Stimulated activated CD4-positive, alpha-beta T cell treated with anti-CD3 and anti-CD28 coated beads, Interleukin-1b, Interleukin-23, amount 100 ng/mL, for 48 hours (primary cell): ENCODE data around the gene ZEB2.

ENCODE experiments used
- DNase-seq: peaks from one replicate; pipeline ENCODE4 v3.0.0-alpha.2; 2020

The ZEB2 gene

DNA sequence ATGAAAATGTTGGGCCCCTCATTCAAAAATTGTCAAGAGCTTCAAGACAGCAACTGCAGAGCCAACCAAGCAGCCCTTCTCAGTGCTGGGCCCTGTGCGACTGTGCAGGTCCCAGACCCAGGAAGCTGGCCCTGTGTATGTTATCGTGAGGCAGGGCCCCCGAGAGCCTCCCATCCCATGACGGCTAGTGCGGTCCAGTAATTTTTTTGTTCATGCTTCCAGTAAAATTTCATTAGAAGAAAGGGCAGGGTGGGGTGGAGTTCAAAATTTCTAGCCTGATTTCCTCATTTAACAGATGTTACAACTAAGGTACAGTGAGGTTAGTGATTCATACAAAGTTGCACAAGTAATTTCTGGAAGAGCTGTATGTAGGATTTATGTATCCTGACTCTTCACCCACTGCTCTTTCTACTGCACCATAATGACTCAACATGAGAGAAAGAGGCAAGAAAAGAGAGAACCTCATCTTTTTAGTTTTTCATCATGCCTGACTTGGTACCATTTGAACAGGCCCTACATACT lies 105.5 kb downstream of the ZEB2 start:
- no peak for DNase-seq

- DNase-seq: no peak
These were observed 107.2 kb downstream of the ZEB2 start for GRCh38 chr2:144412709-144413108.

DNA sequence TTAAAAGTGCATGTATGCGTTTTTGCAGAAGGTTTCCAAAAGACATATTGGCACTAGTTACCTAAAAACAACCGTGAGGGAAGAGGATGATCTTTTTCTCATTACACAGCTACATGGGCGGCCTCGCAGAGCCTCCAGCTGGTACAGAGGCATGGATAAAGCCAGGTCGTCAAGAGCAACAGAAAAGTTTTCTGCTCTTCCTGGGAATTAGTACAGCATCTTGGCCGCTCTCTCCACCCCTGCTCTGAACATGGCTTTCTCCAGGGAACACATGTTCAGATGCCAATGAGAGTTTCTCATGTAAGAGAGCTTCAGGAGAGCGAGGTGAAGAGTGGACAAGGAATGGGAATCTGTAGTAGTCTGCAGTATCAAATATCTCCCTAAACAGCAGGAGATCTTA lies 108.4 kb downstream of the ZEB2 start:
- DNase-seq: no peak

DNA sequence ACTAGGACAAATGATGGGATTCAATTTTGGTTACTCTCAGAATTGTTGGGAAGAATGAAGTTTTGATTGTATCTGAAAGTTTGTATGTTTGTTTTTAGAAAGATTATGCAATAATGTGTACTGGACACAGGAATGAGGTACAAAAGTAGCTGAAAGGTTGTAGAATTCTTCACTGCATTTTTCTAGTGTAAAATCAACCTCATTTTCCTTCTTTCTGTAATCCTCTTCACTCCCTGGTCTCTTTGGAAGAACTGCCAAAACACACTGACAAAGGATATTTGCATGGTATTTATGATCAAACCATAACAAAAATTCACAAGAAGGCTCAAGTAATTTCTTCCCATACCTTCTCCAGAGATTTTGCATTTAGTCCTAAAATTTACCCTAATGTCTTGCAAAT lies 110.7 kb downstream of the ZEB2 start:
- DNase-seq: no peak

DNA sequence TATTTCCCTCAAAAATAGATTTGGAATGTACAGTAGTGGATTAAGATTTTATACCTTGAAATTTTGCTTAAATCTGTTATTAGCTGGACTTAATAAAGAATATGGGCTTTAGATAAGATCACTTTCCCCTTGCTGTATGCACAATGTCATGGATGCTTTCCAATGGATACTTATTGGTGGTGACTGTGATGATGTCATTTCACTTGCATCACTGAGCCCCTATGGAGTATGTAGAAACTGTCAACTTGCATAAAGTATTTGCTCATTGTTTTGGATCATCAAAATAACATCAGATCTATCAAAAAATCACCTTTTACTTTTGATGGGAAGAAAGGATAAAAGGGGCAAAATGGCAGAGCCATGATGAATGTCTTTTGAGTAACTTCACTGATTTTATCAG lies 112.7 kb downstream of the ZEB2 start:
- DNase-seq: no peak

DNA sequence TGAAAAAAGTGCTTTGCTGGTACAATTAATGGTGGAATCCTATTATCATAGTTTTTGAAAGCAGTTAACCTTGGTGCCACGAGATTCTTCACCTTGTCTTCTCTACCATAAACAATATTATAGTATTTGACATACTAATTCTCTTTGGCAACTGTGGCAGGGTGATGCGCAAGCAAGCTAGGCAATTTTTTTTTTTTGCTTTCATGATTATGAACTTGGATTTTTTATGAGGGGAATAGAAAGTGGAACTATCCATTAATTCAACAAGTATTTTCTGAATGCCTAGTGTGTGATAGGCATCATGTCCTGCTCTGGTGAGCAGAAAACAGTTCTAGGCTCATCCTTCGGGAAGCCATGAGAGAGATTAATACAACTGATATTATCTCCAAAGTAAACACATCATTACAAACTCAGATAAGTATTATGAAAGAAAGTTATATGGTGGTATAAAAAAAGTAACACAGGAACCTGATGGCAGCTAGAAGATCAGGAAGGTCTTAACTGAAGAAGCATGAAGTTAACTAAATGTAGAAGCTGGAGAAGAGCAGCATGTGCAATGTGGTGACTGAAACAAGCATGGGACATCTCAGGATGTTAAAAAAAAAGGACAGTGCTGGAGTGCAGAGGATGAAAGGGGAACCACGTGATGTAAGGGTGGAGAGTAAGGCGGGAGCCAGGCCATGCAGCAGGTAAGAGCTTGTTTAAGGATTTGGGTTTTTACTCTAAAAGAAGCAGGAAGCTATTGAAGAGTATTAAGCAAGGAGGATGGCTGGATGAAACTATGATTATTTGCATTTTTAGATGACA lies 113.7 kb downstream of the ZEB2 start:
- DNase-seq: no peak

DNA sequence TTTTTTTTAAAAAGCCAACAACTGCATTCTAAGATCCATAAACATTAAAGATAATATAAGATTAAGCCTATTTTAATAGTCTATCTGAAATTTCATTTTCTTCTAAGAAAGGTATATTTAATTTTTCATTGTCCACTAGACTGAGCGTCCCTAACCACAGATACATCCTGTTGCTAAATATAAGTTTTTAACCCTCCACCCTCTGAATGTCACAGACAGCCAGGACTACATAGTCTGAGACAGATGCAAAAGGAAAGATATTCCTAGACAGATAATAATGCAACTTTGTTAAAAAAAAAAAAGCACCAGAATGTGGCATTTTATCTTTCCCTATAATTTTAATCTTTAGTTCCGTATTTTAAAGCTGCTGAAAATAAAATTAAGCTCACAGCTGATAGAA lies 114.6 kb downstream of the ZEB2 start:
- no peak for DNase-seq

- DNase-seq: no peak
These were observed 115.2 kb downstream of the ZEB2 start for GRCh38 chr2:144404586-144405314.

DNA sequence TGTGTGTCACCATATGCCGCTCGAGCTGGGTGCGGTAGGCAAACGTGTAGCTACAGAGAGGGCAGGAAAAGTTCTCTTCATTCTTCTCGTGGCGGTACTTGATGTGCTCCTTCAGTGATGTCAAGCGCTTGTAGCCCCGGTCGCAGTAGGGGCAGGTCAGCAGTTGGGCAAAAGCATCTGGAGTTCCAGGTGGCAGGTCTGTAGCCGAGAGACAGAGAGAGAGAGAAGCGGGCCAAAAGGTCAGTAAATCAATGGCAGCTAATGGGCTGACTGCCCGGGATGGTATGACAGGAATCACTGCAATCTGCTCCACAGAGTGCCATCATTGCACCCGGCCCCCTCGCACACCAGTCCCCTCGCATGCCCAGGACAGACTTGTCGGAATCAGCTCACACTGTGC lies 116.0 kb downstream of the ZEB2 start:
- DNase-seq: no peak

DNA sequence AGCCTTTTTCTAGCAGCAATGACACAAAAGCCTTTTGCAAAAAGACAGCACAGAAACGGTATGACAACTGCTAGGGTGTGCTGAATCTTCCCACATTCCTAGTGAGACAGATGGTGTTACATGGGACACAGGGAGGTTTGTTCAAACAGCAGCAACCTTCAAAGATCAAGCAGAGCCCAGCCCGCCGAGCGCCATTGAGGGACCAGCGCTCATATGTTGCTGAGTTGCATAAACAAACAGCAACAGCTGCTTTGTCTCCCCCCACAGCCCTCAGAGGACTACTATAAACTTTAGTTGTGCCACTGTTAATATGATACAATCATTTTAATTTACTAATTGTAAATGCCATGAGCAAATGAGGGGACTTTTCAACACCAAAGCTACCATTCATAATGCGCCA lies 117.7 kb downstream of the ZEB2 start:
- no peak for DNase-seq

- no peak for DNase-seq
These were observed 118.9 kb downstream of the ZEB2 start for GRCh38 chr2:144401036-144401435.

- no peak for DNase-seq
These were observed 123.6 kb downstream of the ZEB2 start for GRCh38 chr2:144396318-144396717.

- DNase-seq: no peak
These were observed 129.4 kb downstream of the ZEB2 start for GRCh38 chr2:144390424-144391020.

DNA sequence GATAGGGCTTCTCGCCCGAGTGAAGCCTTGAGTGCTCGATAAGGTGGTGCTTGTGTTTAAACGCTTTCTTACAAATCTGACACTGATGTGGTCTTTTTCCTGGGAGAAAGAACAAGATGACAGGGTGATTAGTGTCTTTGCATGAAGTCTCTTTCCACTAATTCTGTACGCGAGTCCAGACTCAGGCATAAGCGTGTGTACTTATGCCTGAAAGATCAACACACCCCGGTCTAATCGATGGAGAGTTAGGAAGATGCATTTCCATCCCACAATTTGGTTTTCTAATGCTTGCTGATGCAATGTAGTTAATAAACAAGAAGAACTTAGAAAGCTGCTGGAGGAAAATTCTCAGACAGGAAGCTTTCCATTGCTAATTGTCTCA lies 130.0 kb downstream of the ZEB2 start:
- no peak for DNase-seq

- DNase-seq: no peak
These were observed 130.6 kb downstream of the ZEB2 start for GRCh38 chr2:144389151-144389929.

DNA sequence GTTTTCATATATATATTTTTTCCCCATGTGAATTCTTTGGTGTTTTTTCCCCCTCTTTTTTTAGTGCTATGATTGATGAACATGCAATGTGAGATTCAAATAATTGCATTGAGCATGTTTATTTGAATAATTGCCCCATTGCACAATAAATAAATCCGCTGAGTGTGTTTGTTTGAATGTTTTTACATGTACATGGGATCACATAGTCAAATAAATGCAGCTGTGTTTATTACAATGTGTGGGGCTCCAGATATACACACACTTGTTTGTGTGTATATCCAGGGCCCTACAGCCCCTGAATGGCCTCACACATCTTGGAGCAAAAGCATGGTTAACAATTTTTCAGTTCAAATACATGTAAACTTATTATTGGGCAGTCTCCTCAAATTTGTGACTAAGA lies 134.5 kb downstream of the ZEB2 start:
- DNase-seq: no peak

- DNase-seq: no peak
These were observed 136.3 kb downstream of the ZEB2 start for GRCh38 chr2:144383571-144384100.

DNA sequence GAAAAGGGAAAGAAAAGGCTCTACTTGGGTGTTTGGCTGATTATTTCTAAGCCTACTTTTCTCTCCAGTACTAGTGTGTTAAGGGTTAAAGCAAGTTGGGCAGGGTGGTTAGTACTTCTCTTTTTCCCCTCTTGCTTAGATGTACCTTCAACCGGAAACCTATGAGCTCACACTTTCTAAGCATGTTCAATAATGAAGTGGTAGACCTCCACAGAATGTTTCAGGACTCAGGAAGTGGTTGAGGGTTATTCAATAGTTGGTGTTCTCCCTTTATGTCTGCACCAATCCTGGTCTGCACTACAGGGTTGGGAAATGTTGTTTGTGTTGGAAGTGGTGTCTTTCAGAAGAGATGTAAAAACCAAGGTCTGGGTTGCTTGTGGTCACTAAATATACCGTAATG lies 137.1 kb downstream of the ZEB2 start:
- no peak for DNase-seq

- DNase-seq: no peak
These were observed 138.2 kb downstream of the ZEB2 start for GRCh38 chr2:144381716-144382115.

DNA sequence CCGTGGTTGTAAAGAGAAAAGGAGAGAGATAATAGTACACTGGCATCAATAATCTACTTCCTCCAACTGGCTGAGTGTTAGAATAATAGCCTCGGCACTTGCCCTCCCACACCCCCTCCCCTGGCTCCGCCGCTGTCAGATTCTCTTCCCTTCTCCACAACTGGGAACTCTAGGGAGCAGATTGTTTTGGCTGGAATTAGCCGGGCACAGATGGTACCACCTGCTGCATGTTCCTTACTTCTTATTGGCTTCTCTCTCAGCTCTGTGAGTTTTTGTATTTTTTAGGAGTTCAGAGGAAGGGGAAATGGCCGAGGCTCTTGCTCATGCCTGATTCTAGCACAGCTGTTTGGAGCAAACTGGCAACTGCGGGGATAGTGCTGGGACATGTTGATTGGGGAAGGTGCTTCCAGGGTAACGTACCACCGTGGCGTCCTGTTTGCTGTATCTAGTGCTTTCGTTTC lies 140.0 kb downstream of the ZEB2 start:
- DNase-seq: no peak

- DNase-seq: no peak
These were observed 141.4 kb downstream of the ZEB2 start for GRCh38 chr2:144378551-144378950.

DNA sequence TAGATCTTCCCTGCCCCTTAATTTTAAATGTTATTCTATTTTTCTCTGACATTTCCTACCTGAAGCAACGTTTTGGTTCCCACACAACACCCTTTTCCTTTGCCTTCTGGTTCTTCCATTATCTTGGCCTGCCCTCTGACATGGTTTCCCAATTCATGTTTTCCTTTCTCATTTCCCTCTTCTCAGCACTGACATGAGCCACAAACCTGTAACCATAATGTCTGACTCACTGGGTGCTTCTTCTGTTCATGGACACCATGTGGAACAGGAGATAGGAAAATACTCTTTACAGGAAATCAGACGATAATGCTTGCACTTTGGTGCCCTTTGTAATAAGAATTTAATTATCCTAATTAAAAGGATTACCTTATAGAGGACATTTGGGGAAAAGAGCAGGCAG lies 142.0 kb downstream of the ZEB2 start:
- DNase-seq: no peak

DNA sequence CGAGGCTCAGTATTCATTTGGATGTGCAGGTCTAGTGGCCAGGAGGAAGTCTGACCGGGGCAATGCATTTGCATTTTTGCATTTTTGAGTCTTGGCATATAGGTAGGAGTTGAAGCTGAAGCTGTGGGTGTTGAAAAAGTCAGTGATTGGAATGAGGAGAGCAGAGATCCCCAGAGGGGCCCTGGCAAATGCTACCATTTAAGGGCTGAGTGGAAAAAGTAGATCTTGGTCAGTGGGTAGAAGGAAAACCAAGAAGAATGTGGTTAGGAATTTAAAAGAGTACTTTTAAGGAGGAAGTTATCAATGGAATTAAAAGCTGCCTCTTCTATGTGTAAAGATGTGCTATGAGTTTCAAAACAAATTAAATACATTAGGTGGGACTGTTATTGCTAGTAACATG lies 143.0 kb downstream of the ZEB2 start:
- no peak for DNase-seq
